Esophagus squamous epithelium (tissue), 5 donors: Measurements from ENCODE around the gene CPNE7. TPM values are rescaled to one million over a fixed set of nuclear protein-coding genes. Genes with fewer than 3 reads are reported as not detected.

Experiments
- DNase-seq: peaks from one replicate; lab custom pipeline; 2025; lab: John Stamatoyannopoulos, UW
- H3K27ac ChIP-seq, 4 donors: fragments of 200-600 bp; sonication (generic); one replicate each; pipeline ENCODE4 v1.5.1; 2016 to 2019; ENCODE audit warnings: mild to moderate bottlenecking in 1 of 4
- H3K27me3 ChIP-seq, 4 donors: fragments of 200-600 bp; sonication (generic); 1 replicate in 3 of 4; 2 replicates in 1 of 4; pipeline versions ENCODE4 v1.5.1 to v1.6.0; 2017 to 2021; ENCODE audit warnings: antibody characterized with exemption in 1 of 4
- H3K36me3 ChIP-seq, 3 donors: fragments of 200-600 bp; sonication (generic); one replicate each; pipeline ENCODE4 v1.5.1; 2016 to 2019
- H3K4me1 ChIP-seq, 3 donors: fragments of 200-600 bp; sonication (generic); one replicate each; pipeline ENCODE4 v1.5.1; 2017 to 2019
- H3K4me3 ChIP-seq, 4 donors: fragments of 200-600 bp; sonication (generic); 1 replicate in 3 of 4; 2 replicates in 1 of 4; pipeline ENCODE4 v1.5.1; 2016 to 2019; ENCODE audit warnings: mild to moderate bottlenecking in 2 of 4, moderate library complexity in 1 of 4
- H3K9me3 ChIP-seq, 3 donors: fragments of 200-600 bp; sonication (generic); one replicate each; pipeline ENCODE4 v1.5.1; 2016 to 2019
- POLR2A ChIP-seq, 4 donors: fragments of 450-650 bp; IDR thresholded peaks; one replicate each; pipeline ENCODE4 v1.6.1; 2017; ENCODE audit warnings: antibody characterized with exemption in 4 of 4, mild to moderate bottlenecking in 4 of 4, moderate library complexity in 3 of 4
- WGBS, 2 donors: methylation state at CpG; one replicate each; pipeline ENCODE4 v1.1.5; 2018; 5-methylcytosine and 5-hydroxymethylcytosine counted together
- intact Hi-C: fragments of 100-400 bp; cut with DNase I; formaldehyde crosslinking; loops from one replicate; pipeline ENCODE4 v1.15.0; 2022
- total RNA-seq, 4 donors: library from RNA; depleted of rRNA; stranded (reverse); fragments of >200 nt; gene quantifications; one replicate each; pipeline ENCODE4 v1.1.0, GENCODE V29; 2016
- TF ChIP-seq, protein P1 (sequence below), 6 experiments: fragments of 450-650 bp in 4 of 6; fragments of 200-600 bp in 2 of 6; sonication (generic) in 2 of 6; IDR thresholded peaks; one replicate each; pipeline ENCODE4 v1.5.1; 2016 to 2019; ENCODE audit warnings: antibody characterized with exemption in 6 of 6, mild to moderate bottlenecking in 4 of 6, moderate library complexity in 4 of 6
- donor health status: DM: yes; HTN: yes; CAD: no.

CPNE7 gene
- total RNA-seq, 4 donors from 2014 or later, result 0.45 to 2.9 (median 2.1) TPM

DNA sequence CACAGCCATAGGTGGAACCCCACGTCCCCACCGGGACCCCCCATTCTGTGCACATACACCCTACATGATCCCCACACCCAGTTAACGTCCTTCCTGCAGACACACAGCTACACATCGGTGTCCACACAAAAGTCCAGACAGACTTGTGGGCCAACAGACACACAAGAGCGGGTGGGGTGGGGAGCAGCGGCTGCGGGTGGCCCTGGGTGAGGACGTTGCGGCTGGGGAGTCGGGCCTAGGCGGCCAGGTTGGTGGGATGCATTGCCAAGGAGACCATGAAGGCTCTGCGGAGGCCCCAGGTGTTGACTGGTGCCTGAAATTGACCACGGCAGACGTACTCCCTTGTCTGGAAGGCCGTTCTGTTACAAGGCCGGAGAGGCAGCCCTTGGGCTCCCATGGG is 29.2 kb downstream of the CPNE7 start:
- DNase-seq, result no peak
- Histone ChIP-seq H3K4me1 (peaks cover 16 to 29% (median 26%) of the 10 kb centered on the region in 3 donors), H3K9me3 (no peaks in the 10 kb centered on the region), H3K36me3 (no peaks in the 10 kb centered on the region), H3K27ac (no peak overlapping the region), H3K27me3 (peaks cover 0 to 33% (median 0%) of the 10 kb centered on the region in 4 donors), H3K4me3 (no peak overlapping the region)
- no peak for TF ChIP-seq POLR2A (IDR thresholded peaks at IDR 0.05)
- TF ChIP-seq, protein P1, sequence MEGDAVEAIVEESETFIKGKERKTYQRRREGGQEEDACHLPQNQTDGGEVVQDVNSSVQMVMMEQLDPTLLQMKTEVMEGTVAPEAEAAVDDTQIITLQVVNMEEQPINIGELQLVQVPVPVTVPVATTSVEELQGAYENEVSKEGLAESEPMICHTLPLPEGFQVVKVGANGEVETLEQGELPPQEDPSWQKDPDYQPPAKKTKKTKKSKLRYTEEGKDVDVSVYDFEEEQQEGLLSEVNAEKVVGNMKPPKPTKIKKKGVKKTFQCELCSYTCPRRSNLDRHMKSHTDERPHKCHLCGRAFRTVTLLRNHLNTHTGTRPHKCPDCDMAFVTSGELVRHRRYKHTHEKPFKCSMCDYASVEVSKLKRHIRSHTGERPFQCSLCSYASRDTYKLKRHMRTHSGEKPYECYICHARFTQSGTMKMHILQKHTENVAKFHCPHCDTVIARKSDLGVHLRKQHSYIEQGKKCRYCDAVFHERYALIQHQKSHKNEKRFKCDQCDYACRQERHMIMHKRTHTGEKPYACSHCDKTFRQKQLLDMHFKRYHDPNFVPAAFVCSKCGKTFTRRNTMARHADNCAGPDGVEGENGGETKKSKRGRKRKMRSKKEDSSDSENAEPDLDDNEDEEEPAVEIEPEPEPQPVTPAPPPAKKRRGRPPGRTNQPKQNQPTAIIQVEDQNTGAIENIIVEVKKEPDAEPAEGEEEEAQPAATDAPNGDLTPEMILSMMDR (IDR thresholded peaks at IDR 0.05), result no peak
- intact Hi-C loops, result no loop called here
- 71 to 79% methylated on average over 6 to 11 of the region's 16 CpGs for WGBS, 2 donors

DNA sequence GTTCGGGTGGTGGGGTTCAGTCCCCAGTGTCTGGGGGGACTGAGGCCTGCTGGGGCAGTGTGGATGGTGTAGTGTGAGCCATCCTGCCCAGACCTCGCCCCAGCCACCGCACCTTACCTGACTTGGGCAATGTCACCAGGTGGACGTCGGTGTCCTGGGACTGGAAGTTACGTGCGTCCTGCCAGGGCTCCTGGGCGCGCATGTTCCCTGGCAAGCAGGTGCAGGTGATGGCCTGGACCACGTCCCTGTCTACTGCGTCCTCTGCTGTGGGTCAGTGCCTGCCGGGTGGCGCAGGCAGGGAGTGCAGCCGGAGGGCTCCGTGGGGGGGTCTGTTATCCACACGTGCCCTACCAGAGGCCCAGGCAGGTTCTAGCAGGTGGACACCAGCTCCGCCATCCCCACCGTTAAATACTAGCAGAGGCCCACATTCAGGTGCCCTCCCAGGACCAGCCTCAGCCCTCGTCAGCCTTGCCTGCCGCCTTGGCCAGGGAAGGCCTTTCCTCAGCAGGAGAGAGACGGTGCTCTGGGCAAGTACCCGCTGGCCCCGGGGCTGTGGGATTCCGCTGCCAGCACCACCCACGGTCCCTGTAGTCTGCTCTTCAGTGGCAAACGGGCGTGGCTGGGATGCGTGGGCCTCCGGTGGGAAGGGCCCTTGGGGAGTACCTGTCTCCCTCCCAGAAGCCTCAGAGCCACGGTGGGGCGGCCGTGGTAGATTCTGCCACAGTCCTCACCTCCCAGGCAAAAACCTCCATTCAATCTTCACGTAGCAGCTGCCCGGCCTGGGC is 29.8 kb downstream of the CPNE7 start:
- peaks cover 12 to 23% (median 20%) of the 10 kb centered on the region in 3 donors for H3K4me1 ChIP-seq
- no peak for DNase-seq
- no peaks in the 10 kb centered on the region for H3K9me3 ChIP-seq
- H3K36me3 ChIP-seq, result no peaks in the 10 kb centered on the region
- intact Hi-C loops, result no loop called here
- peaks cover 0 to 33% (median 0%) of the 10 kb centered on the region in 4 donors for H3K27me3 ChIP-seq
- H3K27ac ChIP-seq, result no peak overlapping the region
- WGBS, 2 donors, result 51 to 60% methylated on average over 1 to 5 of the region's 34 CpGs
- H3K4me3 ChIP-seq, result no peak overlapping the region
- TF ChIP-seq, protein P1 (IDR thresholded peaks at IDR 0.05), result no peak
- TF ChIP-seq POLR2A (IDR thresholded peaks at IDR 0.05), result no peak

DNA sequence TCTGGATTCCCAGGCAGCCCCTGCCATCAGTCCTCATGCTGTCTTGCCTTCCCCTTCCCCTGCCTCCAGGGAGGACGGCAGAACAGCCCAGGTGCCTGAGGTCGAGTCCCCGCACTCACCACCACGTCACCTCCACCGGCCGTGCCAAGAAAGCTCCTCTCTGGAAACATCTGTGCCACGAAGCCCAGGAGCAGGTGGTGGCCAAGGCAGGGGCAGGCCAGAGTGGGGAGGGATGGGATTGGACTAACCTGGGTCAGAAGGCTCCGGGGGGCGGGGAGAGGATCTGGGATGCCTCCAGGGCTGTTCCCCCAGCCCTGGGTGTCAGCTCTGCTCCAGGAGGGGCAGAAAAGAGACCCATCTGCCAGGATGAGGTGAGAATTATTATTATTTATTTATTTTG is 30.4 kb downstream of the CPNE7 start:
- Histone ChIP-seq H3K9me3 (no peaks in the 10 kb centered on the region), H3K4me3 (no peak overlapping the region), H3K4me1 (peaks cover 12 to 17% (median 15%) of the 10 kb centered on the region in 3 donors), H3K27me3 (peaks cover 0 to 33% (median 0%) of the 10 kb centered on the region in 4 donors), H3K27ac (no peak overlapping the region), H3K36me3 (no peaks in the 10 kb centered on the region)
- no peak for TF ChIP-seq POLR2A (IDR thresholded peaks at IDR 0.05)
- TF ChIP-seq, protein P1 (IDR thresholded peaks at IDR 0.05), result no peak
- 79 to 83% methylated on average over 1 to 2 of the region's 9 CpGs for WGBS, 2 donors
- no peak for DNase-seq
- intact Hi-C loops, result no loop called here

DNA sequence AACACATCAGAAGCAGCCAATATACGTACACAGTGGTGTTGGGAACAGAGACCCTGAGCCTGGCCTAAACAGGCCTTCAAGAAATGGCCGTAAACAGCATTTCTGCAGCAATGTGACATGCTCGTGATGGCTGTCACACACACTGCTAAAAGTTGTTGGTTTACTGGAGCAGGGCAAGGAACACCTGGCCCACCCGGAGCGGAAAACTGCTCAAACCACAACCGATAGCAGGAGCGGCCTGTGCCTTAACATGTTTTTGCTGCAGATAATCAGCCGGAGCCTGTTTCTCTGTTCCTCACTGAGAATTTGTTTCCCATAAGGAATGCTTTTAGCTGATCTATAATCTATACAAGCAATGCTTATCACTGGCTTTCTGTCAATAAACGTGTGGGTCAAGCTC is 31.9 kb downstream of the CPNE7 start:
- no peaks in the 10 kb centered on the region for H3K36me3 ChIP-seq
- no peak for DNase-seq
- no peak overlapping the region for H3K4me3 ChIP-seq
- 54 to 67% methylated on average over 9 of the region's 9 CpGs for WGBS, 2 donors
- H3K9me3 ChIP-seq, result no peaks in the 10 kb centered on the region
- no peak for TF ChIP-seq POLR2A (IDR thresholded peaks at IDR 0.05)
- TF ChIP-seq, protein P1 (IDR thresholded peaks at IDR 0.05), result no peak
- peaks cover 5 to 8% (median 6%) of the 10 kb centered on the region in 3 donors for H3K4me1 ChIP-seq
- H3K27me3 ChIP-seq, result peaks cover 0 to 38% (median 0%) of the 10 kb centered on the region in 4 donors
- no peak overlapping the region for H3K27ac ChIP-seq
- intact Hi-C loops, result no loop called here
